Fibroblast of lung (primary cell): ENCODE data around the gene LRRC47. TPM values are rescaled to one million over a fixed set of nuclear protein-coding genes. Genes with fewer than 3 reads are reported as not detected.

ENCODE experiments used
- DNase-seq, 2 donors: peaks; one replicate each; pipeline versions ENCODE4 v3.0.0 to v3.0.0-alpha.2; 2010; ENCODE audit warnings: low read depth in 2 of 2
- H2AFZ ChIP-seq: 2 replicates; pipeline ENCODE4 v1.5.1; 2012; ENCODE audit warnings: low read length, control low read depth, inconsistent platforms
- H3K27ac ChIP-seq: 2 replicates; pipeline ENCODE4 v1.5.1; 2011; ENCODE audit warnings: low read length, control low read depth; ENCODE audit not compliant: insufficient read depth
- H3K27me3 ChIP-seq: 2 replicates; pipeline ENCODE4 v1.5.1; 2011; ENCODE audit warnings: mild to moderate bottlenecking, low read length; ENCODE audit not compliant: control insufficient read depth, insufficient read depth
- H3K36me3 ChIP-seq: 2 replicates; pipeline ENCODE4 v1.5.1; 2011; ENCODE audit warnings: low read length; ENCODE audit not compliant: control insufficient read depth, insufficient read depth
- H3K4me1 ChIP-seq: 2 replicates; pipeline ENCODE4 v1.5.1; 2011; ENCODE audit warnings: low read length; ENCODE audit not compliant: control insufficient read depth, insufficient read depth; ENCODE audit errors: extremely low read depth
- H3K4me2 ChIP-seq: 2 replicates; pipeline ENCODE4 v1.5.1; 2011; ENCODE audit warnings: low read length, control low read depth; ENCODE audit not compliant: insufficient read depth; ENCODE audit errors: extremely low read depth
- H3K4me3 ChIP-seq, 4 experiments: fragments of 200-600 bp in 1 of 4; sonication (generic) in 1 of 4; replicated peaks in 1 of 4; 2 replicates each; pipeline ENCODE4 v1.5.1; 2011 to 2016; ENCODE audit warnings: low read length in 4 of 4, low read depth in 3 of 4, mild to moderate bottlenecking in 3 of 4, control low read depth in 2 of 4, inconsistent platforms in 1 of 4, mixed read lengths in 1 of 4; ENCODE audit not compliant: insufficient read depth in 1 of 4; ENCODE audit errors: control extremely low read depth in 1 of 4
- H3K79me2 ChIP-seq: 2 replicates; pipeline ENCODE4 v1.5.1; 2012; ENCODE audit warnings: mild to moderate bottlenecking, low read length, inconsistent platforms; ENCODE audit not compliant: control insufficient read depth, insufficient read depth
- H3K9ac ChIP-seq: 2 replicates; pipeline ENCODE4 v1.5.1; 2011; ENCODE audit warnings: mild to moderate bottlenecking, low read length, control low read depth; ENCODE audit not compliant: insufficient read depth
- H3K9me3 ChIP-seq: 2 replicates; pipeline ENCODE4 v1.5.1; 2012; ENCODE audit warnings: low read depth, low read length; ENCODE audit not compliant: control insufficient read depth, insufficient read depth
- H4K20me1 ChIP-seq: 2 replicates; pipeline ENCODE4 v1.5.1; 2011; ENCODE audit warnings: low read length; ENCODE audit not compliant: control insufficient read depth, insufficient read depth; ENCODE audit errors: extremely low read depth
- CTCF ChIP-seq, 2 donors: IDR thresholded peaks in 1 of 2; conservative IDR thresholded peaks in 1 of 2; 1 replicate in 1 of 2; 2 replicates in 1 of 2; pipeline ENCODE4 v1.5.1; 2011 to 2012; ENCODE audit warnings: low read length in 2 of 2, control low read depth in 1 of 2, inconsistent platforms in 1 of 2, low read depth in 1 of 2, mild to moderate bottlenecking in 1 of 2
- EZH2 ChIP-seq: IDR thresholded peaks from 2 replicates; pipeline ENCODE4 v1.5.1; 2012; ENCODE audit warnings: low read length, control low read depth, mild to moderate bottlenecking; ENCODE audit errors: missing control alignments
- polyA plus RNA-seq, 2 donors: library from polyadenylated mRNA; depleted of rRNA in 1 of 2; stranded (reverse) in 1 of 2; unstranded in 1 of 2; fragments of >200 nt; gene quantifications; 2 replicates each; pipeline ENCODE4 v1.2.1, GENCODE V29; 2011 to 2012; ENCODE audit warnings: missing spikeins in 1 of 2
- total RNA-seq: library from RNA; depleted of rRNA; stranded (reverse); fragments of >200 nt; gene quantifications from 2 replicates; pipeline ENCODE4 v1.2.1, GENCODE V29; 2014

Gene LRRC47
- total and polyA plus RNA-seq, 2 donors (not counting 1 experiment from before 2014, with no cell fraction given), result 25.1 to 28.8 TPM

GRCh38 chr1:3772715-3773571 lies 23.4 kb downstream of the LRRC47 start, which contains the start of gene SMIM1:
Gene SMIM1 (plus strand): TSS chr1:3772749. CDS start chr1:3775374, 2,625 bp downstream.
- Histone ChIP-seq H3K4me1 (peaks cover 5% of the 10 kb centered on the region), H3K36me3 (no peaks in the 10 kb centered on the region), H3K9me3 (no peaks in the 10 kb centered on the region), H3K27ac (no peak within 1 kb of the TSS), H4K20me1 (no peaks in the 10 kb centered on the region), H3K79me2 (no peaks in the 10 kb centered on the region), H3K4me3 (peak within 1 kb of the TSS; percentile 33 to 60 (median 42)), H2AFZ (peak within 1 kb of the TSS; percentile 41), H3K9ac (peak within 1 kb of the TSS; percentile 8), H3K27me3 (no peaks in the 10 kb centered on the region), H3K4me2 (peak within 1 kb of the TSS; percentile 71)
- TF ChIP-seq EZH2 (no peak), CTCF (conservative IDR thresholded peaks at IDR 0.05 in 1 of 2, IDR thresholded peaks at IDR 0.05 in 1 of 2; ENCODE audit: low read depth in 1 of 2, low read length in 2 of 2) (no peak)
- DNase-seq, result no peak

GRCh38 chr1:3772027-3772714 lies 24.1 kb downstream of the LRRC47 start:
- TF ChIP-seq EZH2, result no peak
- no peak for TF ChIP-seq CTCF (conservative IDR thresholded peaks at IDR 0.05 in 1 of 2, IDR thresholded peaks at IDR 0.05 in 1 of 2; ENCODE audit: low read depth in 1 of 2, low read length in 2 of 2)
- Histone ChIP-seq H3K4me3 (peak overlapping the region; percentile 33 to 60 (median 42)), H3K9ac (peak overlapping the region; percentile 8), H3K27ac (no peak overlapping the region), H3K36me3 (no peaks in the 10 kb centered on the region), H3K4me1 (peaks cover 5% of the 10 kb centered on the region), H3K9me3 (no peaks in the 10 kb centered on the region), H4K20me1 (no peaks in the 10 kb centered on the region), H3K79me2 (no peaks in the 10 kb centered on the region), H2AFZ (peak overlapping the region; percentile 41), H3K4me2 (peak overlapping the region; percentile 71), H3K27me3 (no peaks in the 10 kb centered on the region)
- DNase-seq, result peak; percentile 66 to 72
